ENCODE data around the gene NTM.

NTM gene

GRCh38 chr11:132036220-132036619 lies 665.8 kb downstream of the NTM start:
- no peak for TF ChIP-seq CTCF (IDR thresholded peaks at IDR 0.05; ENCODE audit: low read depth, low read length)
- no peak overlapping the region for H3K4me3 ChIP-seq (ENCODE audit: low read depth, low read length)

GRCh38 chr11:132036746-132037466 lies 666.5 kb downstream of the NTM start:
- H3K4me3 ChIP-seq (ENCODE audit: low read depth, low read length) = no peak overlapping the region
- TF ChIP-seq CTCF (IDR thresholded peaks at IDR 0.05; ENCODE audit: low read depth, low read length) = no peak

GRCh38 chr11:132037467-132037862 lies 667.0 kb downstream of the NTM start:
- no peak for TF ChIP-seq CTCF (IDR thresholded peaks at IDR 0.05; ENCODE audit: low read depth, low read length)
- no peak overlapping the region for H3K4me3 ChIP-seq (ENCODE audit: low read depth, low read length)

- no peak for TF ChIP-seq CTCF (IDR thresholded peaks at IDR 0.05; ENCODE audit: low read depth, low read length)
- no peak overlapping the region for H3K4me3 ChIP-seq (ENCODE audit: low read depth, low read length)
Measured at GRCh38 chr11:132037956-132038355, 667.5 kb downstream of the NTM start.

GRCh38 chr11:132039521-132039920 lies 669.1 kb downstream of the NTM start:
- TF ChIP-seq CTCF (IDR thresholded peaks at IDR 0.05; ENCODE audit: low read depth, low read length) = no peak
- H3K4me3 ChIP-seq (ENCODE audit: low read depth, low read length) = no peak overlapping the region

GRCh38 chr11:132042296-132042695 lies 671.9 kb downstream of the NTM start:
- no peak overlapping the region for H3K4me3 ChIP-seq (ENCODE audit: low read depth, low read length)
- no peak for TF ChIP-seq CTCF (IDR thresholded peaks at IDR 0.05; ENCODE audit: low read depth, low read length)

GRCh38 chr11:132043714-132044113 lies 673.3 kb downstream of the NTM start:
- no peak overlapping the region for H3K4me3 ChIP-seq (ENCODE audit: low read depth, low read length)
- no peak for TF ChIP-seq CTCF (IDR thresholded peaks at IDR 0.05; ENCODE audit: low read depth, low read length)
